ENCODE results near the gene ADGRB3.

The ADGRB3 gene

DNA sequence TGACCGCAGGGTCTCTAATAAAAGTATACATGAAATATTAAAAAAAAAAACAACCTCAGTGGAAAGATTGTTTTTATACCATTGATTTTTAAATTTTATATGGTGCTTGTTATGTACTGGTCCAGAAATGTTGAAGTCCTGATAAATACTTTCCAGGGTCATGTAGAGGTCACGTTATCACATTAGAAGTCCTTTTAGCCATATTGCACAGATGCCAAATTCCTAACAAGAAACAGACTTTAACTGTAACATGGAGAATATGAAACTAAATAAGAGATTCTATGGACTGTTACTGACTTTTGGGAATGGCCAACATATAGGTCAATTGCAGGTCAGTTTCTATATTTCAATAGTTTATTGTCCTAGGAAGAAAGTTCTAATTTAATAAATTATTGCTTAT, 89.0 kb downstream of the ADGRB3 start:
- Histone ChIP-seq H3K4me3 (ENCODE audit: low read depth, low read length) (no peak overlapping the region), H3K27me3 (ENCODE audit: control insufficient read depth, insufficient read depth, low read length) (no peaks in the 10 kb centered on the region), H3K9me3 (ENCODE audit: control insufficient read depth, insufficient read depth, low read depth, low read length) (no peaks in the 10 kb centered on the region), H3K36me3 (ENCODE audit: control insufficient read depth, insufficient read depth, low read length) (no peaks in the 10 kb centered on the region), H3K9ac (ENCODE audit: low read length) (no peak overlapping the region), H3K4me1 (ENCODE audit: control insufficient read depth, insufficient read depth, low read length) (no peaks in the 10 kb centered on the region), H3K27ac (ENCODE audit: low read depth, low read length) (no peak overlapping the region)

DNA sequence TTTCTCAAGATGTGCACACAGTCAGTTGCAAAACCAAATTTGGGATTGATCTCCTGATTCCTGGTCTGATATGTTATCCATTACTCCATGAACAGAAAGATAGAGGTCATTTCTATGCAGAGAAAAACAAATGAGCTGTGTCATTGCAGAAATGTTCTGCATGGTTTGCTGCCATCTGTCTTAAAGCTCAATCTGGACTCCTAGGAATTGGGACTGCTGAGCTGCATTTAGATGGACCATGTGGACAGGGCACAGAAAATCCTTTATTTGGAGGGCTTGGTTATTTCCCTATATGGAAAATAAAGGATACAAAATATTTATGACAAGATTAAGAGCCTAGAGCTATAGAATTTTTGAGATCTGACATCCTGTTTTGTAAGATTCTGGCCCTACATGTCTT, 91.3 kb downstream of the ADGRB3 start:
- Histone ChIP-seq H3K36me3 (ENCODE audit: control insufficient read depth, insufficient read depth, low read length) (no peaks in the 10 kb centered on the region), H3K9ac (ENCODE audit: low read length) (no peak overlapping the region), H3K27me3 (ENCODE audit: control insufficient read depth, insufficient read depth, low read length) (no peaks in the 10 kb centered on the region), H3K4me1 (ENCODE audit: control insufficient read depth, insufficient read depth, low read length) (no peaks in the 10 kb centered on the region), H3K4me3 (ENCODE audit: low read depth, low read length) (no peak overlapping the region), H3K9me3 (ENCODE audit: control insufficient read depth, insufficient read depth, low read depth, low read length) (no peaks in the 10 kb centered on the region), H3K27ac (ENCODE audit: low read depth, low read length) (no peak overlapping the region)

DNA sequence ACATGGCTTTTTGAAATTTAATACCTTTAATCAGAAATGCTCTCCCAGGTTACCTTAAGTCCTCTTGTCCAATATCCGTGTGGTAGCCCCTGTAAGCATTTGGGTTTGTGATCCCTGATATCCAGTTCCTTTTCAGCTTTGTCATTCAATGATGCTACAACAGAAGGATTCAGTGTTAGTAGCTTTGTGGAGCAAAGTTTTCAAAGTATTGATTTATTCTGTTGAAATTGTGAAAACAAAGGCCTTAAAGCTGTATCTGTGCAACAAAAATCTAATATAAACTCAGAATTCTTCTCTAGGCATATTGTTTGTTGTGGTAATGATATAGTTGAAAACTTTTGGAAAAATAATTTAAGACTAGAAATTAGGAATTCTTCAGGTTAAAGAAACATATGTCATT, 91.9 kb downstream of the ADGRB3 start:
- Histone ChIP-seq H3K4me1 (ENCODE audit: control insufficient read depth, insufficient read depth, low read length) (no peaks in the 10 kb centered on the region), H3K9me3 (ENCODE audit: control insufficient read depth, insufficient read depth, low read depth, low read length) (no peaks in the 10 kb centered on the region), H3K27ac (ENCODE audit: low read depth, low read length) (no peak overlapping the region), H3K27me3 (ENCODE audit: control insufficient read depth, insufficient read depth, low read length) (no peaks in the 10 kb centered on the region), H3K9ac (ENCODE audit: low read length) (no peak overlapping the region), H3K36me3 (ENCODE audit: control insufficient read depth, insufficient read depth, low read length) (no peaks in the 10 kb centered on the region), H3K4me3 (ENCODE audit: low read depth, low read length) (no peak overlapping the region)

DNA sequence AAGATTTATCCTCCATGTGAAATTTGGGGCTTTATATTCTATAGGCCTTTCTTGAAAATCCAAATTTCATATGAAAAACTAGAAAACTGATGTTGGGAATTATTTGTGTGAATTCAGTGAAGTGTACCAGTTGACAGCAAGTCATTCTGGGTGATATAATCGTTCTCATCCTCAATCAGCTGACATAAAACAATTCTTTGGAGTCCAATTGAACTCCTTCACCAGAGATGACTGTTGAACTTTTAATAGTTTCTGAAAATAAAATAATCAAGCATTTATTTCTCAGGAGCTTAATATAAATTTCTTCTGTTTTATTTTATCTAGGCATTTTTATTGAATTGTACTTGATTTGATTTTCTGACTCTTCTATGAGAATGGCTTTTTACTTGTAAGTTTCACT, 92.6 kb downstream of the ADGRB3 start:
- Histone ChIP-seq H3K4me3 (ENCODE audit: low read depth, low read length) (no peak overlapping the region), H3K27ac (ENCODE audit: low read depth, low read length) (no peak overlapping the region), H3K9ac (ENCODE audit: low read length) (no peak overlapping the region), H3K27me3 (ENCODE audit: control insufficient read depth, insufficient read depth, low read length) (no peaks in the 10 kb centered on the region), H3K36me3 (ENCODE audit: control insufficient read depth, insufficient read depth, low read length) (no peaks in the 10 kb centered on the region), H3K9me3 (ENCODE audit: control insufficient read depth, insufficient read depth, low read depth, low read length) (no peaks in the 10 kb centered on the region), H3K4me1 (ENCODE audit: control insufficient read depth, insufficient read depth, low read length) (no peaks in the 10 kb centered on the region)

DNA sequence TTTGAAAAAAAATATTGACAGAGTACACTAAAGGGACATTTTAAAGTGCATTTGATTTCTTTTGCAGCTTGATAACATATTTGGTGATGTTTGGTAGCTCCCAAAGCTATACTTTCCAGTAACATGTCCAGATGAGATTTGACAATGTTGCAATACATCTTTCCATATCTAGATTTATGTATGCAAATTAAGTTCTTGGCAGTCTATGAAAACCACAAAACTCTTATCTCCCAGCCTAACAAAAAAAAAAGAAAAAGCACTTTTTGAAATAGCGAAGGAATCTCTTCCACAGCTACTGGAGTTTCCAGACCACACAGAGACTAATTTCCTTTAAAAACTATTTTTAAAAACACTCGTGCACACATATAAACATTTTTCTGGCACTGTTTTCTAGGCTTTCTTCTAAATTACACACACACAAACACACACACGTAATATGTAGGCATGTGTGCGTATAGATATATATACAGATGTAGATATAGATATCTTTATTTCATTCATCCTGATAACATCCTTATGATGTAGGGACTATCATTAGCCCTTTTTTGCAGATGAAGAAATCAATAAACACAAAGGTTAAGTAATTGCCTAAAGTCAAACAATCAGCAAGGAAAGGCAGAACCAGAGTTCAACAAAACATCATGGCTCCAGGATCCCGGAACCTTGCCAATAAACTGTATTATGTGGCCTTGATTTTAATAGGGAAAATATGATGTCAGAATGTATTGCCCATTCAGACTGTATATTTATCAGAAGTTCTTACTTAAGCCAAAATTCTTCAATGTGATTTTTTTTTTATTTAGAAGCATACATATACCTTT, 93.3 kb downstream of the ADGRB3 start:
- Histone ChIP-seq H3K9ac (ENCODE audit: low read length) (no peak overlapping the region), H3K27me3 (ENCODE audit: control insufficient read depth, insufficient read depth, low read length) (no peaks in the 10 kb centered on the region), H3K4me3 (ENCODE audit: low read depth, low read length) (no peak overlapping the region), H3K4me1 (ENCODE audit: control insufficient read depth, insufficient read depth, low read length) (no peaks in the 10 kb centered on the region), H3K27ac (ENCODE audit: low read depth, low read length) (no peak overlapping the region), H3K9me3 (ENCODE audit: control insufficient read depth, insufficient read depth, low read depth, low read length) (no peaks in the 10 kb centered on the region), H3K36me3 (ENCODE audit: control insufficient read depth, insufficient read depth, low read length) (no peaks in the 10 kb centered on the region)

DNA sequence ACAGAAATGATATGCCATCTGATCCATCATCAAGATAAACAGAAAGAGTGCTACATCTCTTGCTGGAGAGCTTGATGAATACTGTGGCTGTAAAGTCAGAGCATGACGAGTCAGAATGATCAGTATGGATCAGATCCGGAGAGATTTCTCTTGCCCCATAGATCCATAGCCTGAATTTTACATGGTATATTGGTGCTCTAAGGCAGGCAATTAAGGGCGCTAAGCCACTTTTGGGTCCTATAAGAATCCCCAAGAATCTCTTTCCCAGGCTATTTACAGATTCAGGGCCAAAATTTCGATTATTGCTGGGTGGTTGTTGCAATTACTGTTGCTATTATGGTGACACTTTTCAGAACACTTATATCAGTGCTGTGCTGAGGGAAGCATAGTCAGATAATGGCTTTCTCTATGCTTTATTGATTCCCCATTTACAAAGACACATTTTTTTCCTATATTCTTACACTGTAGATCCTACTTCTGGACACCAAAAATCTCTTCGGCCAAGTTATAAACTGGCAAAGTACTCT, 94.4 kb downstream of the ADGRB3 start:
- H3K9ac ChIP-seq (ENCODE audit: low read length): no peak overlapping the region
- H3K4me3 ChIP-seq (ENCODE audit: low read depth, low read length): no peak overlapping the region
- H3K9me3 ChIP-seq (ENCODE audit: control insufficient read depth, insufficient read depth, low read depth, low read length): no peaks in the 10 kb centered on the region
- H3K27ac ChIP-seq (ENCODE audit: low read depth, low read length): no peak overlapping the region
- H3K27me3 ChIP-seq (ENCODE audit: control insufficient read depth, insufficient read depth, low read length): no peaks in the 10 kb centered on the region
- H3K36me3 ChIP-seq (ENCODE audit: control insufficient read depth, insufficient read depth, low read length): no peaks in the 10 kb centered on the region
- H3K4me1 ChIP-seq (ENCODE audit: control insufficient read depth, insufficient read depth, low read length): no peaks in the 10 kb centered on the region

DNA sequence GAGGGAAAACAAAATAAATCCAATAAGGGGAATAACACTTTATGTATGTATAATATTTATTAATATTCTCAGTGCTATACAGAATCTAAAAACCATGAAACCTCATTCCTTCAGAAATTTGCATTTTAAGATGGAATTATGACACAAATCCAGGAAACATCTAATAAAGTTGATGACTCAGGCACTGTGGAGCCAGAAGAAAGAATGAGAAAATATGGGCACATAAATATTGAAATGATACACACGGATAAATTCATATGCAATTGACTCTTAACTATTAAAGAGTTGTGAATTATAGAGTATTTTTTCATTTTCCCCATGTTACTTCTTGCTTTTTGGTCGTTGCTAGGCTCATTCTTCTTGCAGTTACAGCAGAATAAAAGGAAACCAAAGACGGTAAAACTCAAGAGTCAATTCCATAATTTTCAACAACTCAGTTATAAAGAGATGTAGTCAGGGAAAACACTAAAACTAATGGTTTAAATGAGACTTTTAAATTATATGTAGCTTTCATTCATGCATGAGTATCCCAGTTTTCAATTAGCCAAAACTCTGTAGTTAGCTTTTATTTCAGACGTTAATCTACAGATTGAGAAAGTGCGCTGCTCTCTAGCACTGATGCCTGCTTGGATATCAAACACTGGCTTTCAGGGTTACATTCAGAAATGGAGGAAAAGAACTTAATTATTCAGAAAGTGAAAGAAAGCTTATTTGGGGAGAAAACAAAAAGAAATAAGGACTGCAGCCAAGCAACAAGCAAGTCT, 95.4 kb downstream of the ADGRB3 start:
- no peaks in the 10 kb centered on the region for H3K4me1 ChIP-seq (ENCODE audit: control insufficient read depth, insufficient read depth, low read length)
- H3K4me3 ChIP-seq (ENCODE audit: low read depth, low read length): no peak overlapping the region
- H3K9me3 ChIP-seq (ENCODE audit: control insufficient read depth, insufficient read depth, low read depth, low read length): no peaks in the 10 kb centered on the region
- no peak overlapping the region for H3K9ac ChIP-seq (ENCODE audit: low read length)
- no peak overlapping the region for H3K27ac ChIP-seq (ENCODE audit: low read depth, low read length)
- H3K27me3 ChIP-seq (ENCODE audit: control insufficient read depth, insufficient read depth, low read length): no peaks in the 10 kb centered on the region
- no peaks in the 10 kb centered on the region for H3K36me3 ChIP-seq (ENCODE audit: control insufficient read depth, insufficient read depth, low read length)

DNA sequence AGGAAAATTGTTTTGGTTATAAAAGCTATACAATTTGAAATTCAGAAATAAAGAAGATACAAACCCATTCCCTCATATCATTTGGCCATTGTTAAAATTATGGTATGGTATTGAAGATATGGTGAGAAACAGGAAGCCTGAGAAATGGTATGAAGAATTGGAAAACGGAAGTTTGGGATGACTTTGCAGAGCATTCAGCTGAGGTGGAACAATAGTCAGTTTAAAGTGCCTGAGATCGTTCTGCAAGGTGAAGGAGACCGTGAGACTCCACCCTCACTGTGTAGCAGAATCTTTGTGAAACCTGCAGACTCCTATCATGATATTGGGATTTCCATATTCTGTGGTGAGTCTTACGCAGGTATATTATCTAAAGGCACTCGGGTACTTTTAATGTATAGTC, 97.3 kb downstream of the ADGRB3 start:
- H3K9ac ChIP-seq (ENCODE audit: low read length): no peak overlapping the region
- no peak overlapping the region for H3K27ac ChIP-seq (ENCODE audit: low read depth, low read length)
- H3K27me3 ChIP-seq (ENCODE audit: control insufficient read depth, insufficient read depth, low read length): no peaks in the 10 kb centered on the region
- H3K4me3 ChIP-seq (ENCODE audit: low read depth, low read length): no peak overlapping the region
- H3K36me3 ChIP-seq (ENCODE audit: control insufficient read depth, insufficient read depth, low read length): no peaks in the 10 kb centered on the region
- no peaks in the 10 kb centered on the region for H3K9me3 ChIP-seq (ENCODE audit: control insufficient read depth, insufficient read depth, low read depth, low read length)
- H3K4me1 ChIP-seq (ENCODE audit: control insufficient read depth, insufficient read depth, low read length): no peaks in the 10 kb centered on the region

DNA sequence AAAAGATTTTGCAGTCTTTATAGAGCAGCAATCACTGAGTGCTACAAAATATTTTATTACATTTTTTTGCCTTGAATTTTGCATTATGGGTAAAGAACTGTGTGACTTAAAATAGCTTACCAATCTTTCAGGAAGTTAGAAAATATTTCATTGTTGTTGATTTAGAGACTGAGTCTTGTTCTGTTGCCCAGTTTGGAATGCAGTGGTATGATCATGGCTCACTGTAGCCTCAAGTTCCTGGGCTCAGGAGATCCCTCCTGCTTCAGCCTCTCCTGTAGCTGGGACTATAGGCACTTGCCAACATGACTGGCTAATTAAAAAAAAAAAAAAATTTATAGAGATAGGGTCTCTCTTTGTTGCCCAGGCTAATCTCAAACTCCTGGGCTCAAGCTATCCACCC, 100.8 kb downstream of the ADGRB3 start:
- peaks cover 7% of the 10 kb centered on the region for H3K4me1 ChIP-seq (ENCODE audit: control insufficient read depth, insufficient read depth, low read length)
- no peak overlapping the region for H3K9ac ChIP-seq (ENCODE audit: low read length)
- H3K27me3 ChIP-seq (ENCODE audit: control insufficient read depth, insufficient read depth, low read length): no peaks in the 10 kb centered on the region
- no peak overlapping the region for H3K4me3 ChIP-seq (ENCODE audit: low read depth, low read length)
- H3K9me3 ChIP-seq (ENCODE audit: control insufficient read depth, insufficient read depth, low read depth, low read length): no peaks in the 10 kb centered on the region
- no peaks in the 10 kb centered on the region for H3K36me3 ChIP-seq (ENCODE audit: control insufficient read depth, insufficient read depth, low read length)
- no peak overlapping the region for H3K27ac ChIP-seq (ENCODE audit: low read depth, low read length)

DNA sequence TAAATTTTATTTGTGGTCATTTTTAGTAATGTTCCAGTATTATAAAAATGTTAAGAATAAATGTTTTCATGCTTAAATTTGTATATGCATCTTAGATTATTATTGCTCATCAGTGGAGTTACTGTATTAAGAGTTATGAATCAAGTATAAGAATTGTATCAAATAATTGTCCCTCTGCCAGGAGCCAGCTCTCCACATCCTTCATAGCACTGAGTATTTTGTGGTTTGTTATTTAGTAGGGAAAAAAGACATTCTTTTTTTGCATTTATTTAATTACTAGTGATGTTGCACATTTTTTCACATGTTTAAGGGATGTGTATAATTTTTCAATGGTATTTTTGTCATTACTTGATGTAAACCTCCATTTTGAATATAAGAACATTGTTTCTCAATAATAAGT, 102.0 kb downstream of the ADGRB3 start:
- Histone ChIP-seq H3K27ac (ENCODE audit: low read depth, low read length) (no peak overlapping the region), H3K27me3 (ENCODE audit: control insufficient read depth, insufficient read depth, low read length) (no peaks in the 10 kb centered on the region), H3K4me1 (ENCODE audit: control insufficient read depth, insufficient read depth, low read length) (peaks cover 7% of the 10 kb centered on the region), H3K36me3 (ENCODE audit: control insufficient read depth, insufficient read depth, low read length) (no peaks in the 10 kb centered on the region), H3K9ac (ENCODE audit: low read length) (no peak overlapping the region), H3K4me3 (ENCODE audit: low read depth, low read length) (no peak overlapping the region), H3K9me3 (ENCODE audit: control insufficient read depth, insufficient read depth, low read depth, low read length) (no peaks in the 10 kb centered on the region)

DNA sequence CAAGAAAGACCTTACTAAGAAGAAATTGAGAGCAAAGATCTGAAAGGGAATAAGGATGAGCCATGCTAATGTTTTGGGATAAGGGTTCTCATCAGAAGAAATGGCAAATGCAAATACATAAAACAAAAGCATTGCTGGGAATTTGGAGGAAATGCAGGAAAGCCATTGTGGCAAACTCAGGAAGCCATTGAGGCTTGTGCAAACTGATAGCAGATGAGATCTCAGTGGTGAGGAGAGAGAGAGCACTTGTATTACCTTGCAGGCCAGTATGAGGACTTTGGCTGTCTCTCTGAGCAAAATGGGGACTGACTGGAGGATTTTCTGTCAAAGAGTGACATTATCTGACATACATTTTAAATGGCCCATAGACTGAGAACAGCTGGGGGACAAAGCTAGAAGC, 103.0 kb downstream of the ADGRB3 start:
- H3K27me3 ChIP-seq (ENCODE audit: control insufficient read depth, insufficient read depth, low read length): no peaks in the 10 kb centered on the region
- H3K9ac ChIP-seq (ENCODE audit: low read length): no peak overlapping the region
- H3K27ac ChIP-seq (ENCODE audit: low read depth, low read length): no peak overlapping the region
- peaks cover 7% of the 10 kb centered on the region for H3K4me1 ChIP-seq (ENCODE audit: control insufficient read depth, insufficient read depth, low read length)
- no peaks in the 10 kb centered on the region for H3K36me3 ChIP-seq (ENCODE audit: control insufficient read depth, insufficient read depth, low read length)
- no peaks in the 10 kb centered on the region for H3K9me3 ChIP-seq (ENCODE audit: control insufficient read depth, insufficient read depth, low read depth, low read length)
- H3K4me3 ChIP-seq (ENCODE audit: low read depth, low read length): no peak overlapping the region

All from HUES6 (cell line).